Fibroblast of the aortic adventitia (primary cell): ENCODE data around the gene SRSF12. TPM values are rescaled to one million over a fixed set of nuclear protein-coding genes. Genes with fewer than 3 reads are reported as not detected.

Source experiments
- DNase-seq: peaks from one replicate; pipeline ENCODE4 v3.0.0-alpha.2; 2010; ENCODE audit warnings: low read depth
- H3K4me3 ChIP-seq: 2 replicates; pipeline ENCODE4 v1.5.1; 2011; ENCODE audit warnings: low read depth, mild to moderate bottlenecking, control low read depth, low read length, moderate library complexity
- total RNA-seq: library from RNA; depleted of rRNA; stranded (reverse); fragments of >200 nt; gene quantifications from 2 replicates; pipeline ENCODE4 v1.2.3, GENCODE V29; 2012; ENCODE audit warnings: low replicate concordance
- TF ChIP-seq, protein P1 (sequence below): IDR thresholded peaks from 2 replicates; pipeline ENCODE4 v1.5.1; 2011; ENCODE audit warnings: mild to moderate bottlenecking, low read length, control low read depth, inconsistent platforms; ENCODE audit not compliant: insufficient read depth

SRSF12 gene
- total RNA-seq, 1 donor, result 0.09 TPM

DNA sequence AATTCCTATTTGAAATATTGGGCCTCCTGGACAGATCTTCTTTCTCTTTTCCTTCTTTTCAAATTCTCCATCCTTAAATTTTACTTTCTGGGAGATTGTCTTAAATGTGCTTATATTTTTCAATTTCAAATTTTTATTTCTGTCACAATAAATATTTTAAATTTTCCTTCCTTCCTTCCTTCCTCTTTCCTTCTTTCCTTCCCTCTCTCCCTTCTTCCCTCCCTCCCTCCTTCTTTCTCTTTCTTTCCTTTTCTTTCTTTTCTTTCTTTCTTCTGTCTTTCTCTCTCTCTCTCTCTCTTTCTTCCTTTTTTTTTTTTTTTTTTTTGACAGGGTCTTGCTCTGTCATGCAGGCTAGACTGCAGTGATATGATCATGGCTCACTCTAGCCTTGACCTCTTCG, 54.0 kb downstream of the SRSF12 start:
- TF ChIP-seq, protein P1, sequence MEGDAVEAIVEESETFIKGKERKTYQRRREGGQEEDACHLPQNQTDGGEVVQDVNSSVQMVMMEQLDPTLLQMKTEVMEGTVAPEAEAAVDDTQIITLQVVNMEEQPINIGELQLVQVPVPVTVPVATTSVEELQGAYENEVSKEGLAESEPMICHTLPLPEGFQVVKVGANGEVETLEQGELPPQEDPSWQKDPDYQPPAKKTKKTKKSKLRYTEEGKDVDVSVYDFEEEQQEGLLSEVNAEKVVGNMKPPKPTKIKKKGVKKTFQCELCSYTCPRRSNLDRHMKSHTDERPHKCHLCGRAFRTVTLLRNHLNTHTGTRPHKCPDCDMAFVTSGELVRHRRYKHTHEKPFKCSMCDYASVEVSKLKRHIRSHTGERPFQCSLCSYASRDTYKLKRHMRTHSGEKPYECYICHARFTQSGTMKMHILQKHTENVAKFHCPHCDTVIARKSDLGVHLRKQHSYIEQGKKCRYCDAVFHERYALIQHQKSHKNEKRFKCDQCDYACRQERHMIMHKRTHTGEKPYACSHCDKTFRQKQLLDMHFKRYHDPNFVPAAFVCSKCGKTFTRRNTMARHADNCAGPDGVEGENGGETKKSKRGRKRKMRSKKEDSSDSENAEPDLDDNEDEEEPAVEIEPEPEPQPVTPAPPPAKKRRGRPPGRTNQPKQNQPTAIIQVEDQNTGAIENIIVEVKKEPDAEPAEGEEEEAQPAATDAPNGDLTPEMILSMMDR, result no peak
- no peak for DNase-seq
- no peak overlapping the region for H3K4me3 ChIP-seq

DNA sequence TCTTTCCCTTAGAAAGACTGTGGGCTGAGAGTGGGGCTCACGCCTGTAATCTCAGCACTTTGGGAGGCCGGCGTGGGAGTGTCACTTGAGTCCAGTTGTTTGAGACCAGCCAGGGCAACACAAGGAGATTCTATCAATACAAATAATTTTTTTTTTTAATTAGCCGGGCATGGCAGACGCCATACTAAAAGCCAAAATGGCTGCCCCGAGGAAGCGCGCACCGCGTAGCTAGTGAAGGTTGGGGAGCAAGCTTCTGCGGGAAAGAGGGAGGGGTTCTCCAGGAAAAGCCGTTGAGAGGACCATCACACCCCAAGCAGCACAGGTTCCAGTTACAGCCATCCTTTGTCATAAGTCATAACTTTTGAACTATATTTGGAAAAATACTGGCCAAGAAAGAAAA, 58.6 kb downstream of the SRSF12 start:
- TF ChIP-seq, protein P1, result no peak
- no peak overlapping the region for H3K4me3 ChIP-seq
- DNase-seq, result no peak

- TF ChIP-seq, protein P1, result no peak
- no peak overlapping the region for H3K4me3 ChIP-seq
- no peak for DNase-seq
Measured at GRCh38 chr6:89058627-89059026, 59.2 kb downstream of the SRSF12 start.

- DNase-seq, result no peak
Measured at GRCh38 chr6:89057759-89058158, 60.1 kb downstream of the SRSF12 start.

GRCh38 chr6:89054208-89054607, 63.7 kb downstream of the SRSF12 start:
- no peak overlapping the region for H3K4me3 ChIP-seq
- DNase-seq, result no peak
- TF ChIP-seq, protein P1, result no peak

More at GRCh38 chr6:89057759-89058158, 60.1 kb downstream of the SRSF12 start:
- TF ChIP-seq, protein P1, result no peak
- no peak overlapping the region for H3K4me3 ChIP-seq

DNA sequence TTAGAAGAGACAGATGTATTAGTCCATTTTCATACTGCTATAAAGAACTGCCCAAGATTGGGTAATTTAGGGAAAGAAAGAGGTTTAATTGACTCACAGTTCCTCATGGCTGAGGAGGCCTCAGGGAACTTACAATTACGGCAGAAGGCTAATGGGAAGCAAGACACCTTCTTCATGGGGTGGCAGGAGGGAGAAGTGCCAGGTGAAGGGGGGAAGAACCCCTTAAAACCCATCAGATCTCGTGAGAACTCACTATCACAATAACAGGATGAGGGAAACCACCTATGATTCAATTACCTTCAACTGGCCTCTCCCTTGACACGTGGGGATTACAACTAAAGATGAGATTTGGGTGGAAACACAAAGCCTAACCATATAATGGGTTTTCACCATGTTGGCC, 66.2 kb downstream of the SRSF12 start:
- TF ChIP-seq, protein P1, result no peak
- no peak overlapping the region for H3K4me3 ChIP-seq
- DNase-seq, result no peak

DNA sequence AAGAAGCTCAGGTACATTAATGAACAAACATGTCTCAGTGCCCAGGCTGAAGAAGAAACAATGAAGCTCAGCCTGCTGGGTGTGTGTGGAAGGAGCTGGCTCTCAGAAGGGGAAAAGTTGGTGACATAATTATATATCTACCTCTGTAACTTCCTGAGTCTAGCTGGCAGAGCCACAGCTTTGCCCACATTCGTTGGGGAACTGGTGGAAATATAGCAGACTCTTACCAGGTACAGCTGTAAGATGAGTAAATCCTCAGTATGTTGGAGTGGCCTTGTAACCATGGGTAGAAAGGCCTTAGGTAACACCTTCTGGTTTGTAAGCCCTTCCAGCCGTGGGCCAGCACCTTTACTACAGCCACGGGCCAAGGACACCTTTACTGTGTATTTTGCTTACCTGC, 67.2 kb downstream of the SRSF12 start:
- H3K4me3 ChIP-seq, result no peak overlapping the region
- TF ChIP-seq, protein P1, result no peak
- no peak for DNase-seq
